HG02970 (cell line): ENCODE data around the gene PTPN2.

Experiments used
- ATAC-seq: cut with Tn5 transposase; IDR thresholded peaks from one replicate; pipeline ENCODE4 v1.9.1; 2021; ENCODE audit warnings: mild to moderate bottlenecking, moderate library complexity, moderate number of reproducible peaks; ENCODE audit not compliant: unreplicated experiment, low FRiP score

Gene PTPN2

GRCh38 chr18:12860530-12860929 lies 23.5 kb downstream of the PTPN2 start:
- no peak for ATAC-seq

GRCh38 chr18:12858991-12859390 lies 25.0 kb downstream of the PTPN2 start:
- no peak for ATAC-seq

- ATAC-seq, result no peak
Observed at GRCh38 chr18:12857991-12858544, 26.0 kb downstream of the PTPN2 start.

GRCh38 chr18:12857215-12857905 lies 26.7 kb downstream of the PTPN2 start:
- no peak for ATAC-seq

- ATAC-seq, result no peak
Observed at GRCh38 chr18:12855916-12856315, 28.1 kb downstream of the PTPN2 start.

GRCh38 chr18:12852566-12853315 lies 31.3 kb downstream of the PTPN2 start:
- no peak for ATAC-seq

- ATAC-seq, result no peak
Observed at GRCh38 chr18:12851716-12852115, 32.3 kb downstream of the PTPN2 start.

GRCh38 chr18:12849548-12849947 lies 34.5 kb downstream of the PTPN2 start:
- ATAC-seq, result no peak

- no peak for ATAC-seq
Observed at GRCh38 chr18:12848405-12848804, 35.6 kb downstream of the PTPN2 start.

GRCh38 chr18:12844391-12844790 lies 39.6 kb downstream of the PTPN2 start:
- ATAC-seq, result no peak

GRCh38 chr18:12843420-12844350 lies 40.4 kb downstream of the PTPN2 start:
- ATAC-seq, result no peak

GRCh38 chr18:12842459-12843380 lies 41.3 kb downstream of the PTPN2 start:
- no peak for ATAC-seq

- no peak for ATAC-seq
Observed at GRCh38 chr18:12841070-12841469, 43.0 kb downstream of the PTPN2 start.

- ATAC-seq, result no peak
Observed at GRCh38 chr18:12840382-12840781, 43.7 kb downstream of the PTPN2 start.

- ATAC-seq, result peak; percentile 57
Observed at GRCh38 chr18:12839526-12840196, 44.4 kb downstream of the PTPN2 start.

GRCh38 chr18:12839057-12839525 lies 44.9 kb downstream of the PTPN2 start:
- peak; percentile 46 for ATAC-seq

GRCh38 chr18:12838178-12838634 lies 45.8 kb downstream of the PTPN2 start:
- ATAC-seq, result no peak

- no peak for ATAC-seq
Observed at GRCh38 chr18:12837747-12838146, 46.3 kb downstream of the PTPN2 start.

GRCh38 chr18:12836551-12836950 lies 47.5 kb downstream of the PTPN2 start:
- no peak for ATAC-seq
